Measurements from ENCODE around the gene PTCSC3.

The PTCSC3 gene

GRCh38 chr14:36176524-36176923, at the start of gene PTCSC3:
PTCSC3 (minus strand) TSS chr14:36176722.
- no peak for DNase-seq

GRCh38 chr14:36226164-36226563, 49.6 kb upstream of the PTCSC3 start:
- DNase-seq, result no peak

DNA sequence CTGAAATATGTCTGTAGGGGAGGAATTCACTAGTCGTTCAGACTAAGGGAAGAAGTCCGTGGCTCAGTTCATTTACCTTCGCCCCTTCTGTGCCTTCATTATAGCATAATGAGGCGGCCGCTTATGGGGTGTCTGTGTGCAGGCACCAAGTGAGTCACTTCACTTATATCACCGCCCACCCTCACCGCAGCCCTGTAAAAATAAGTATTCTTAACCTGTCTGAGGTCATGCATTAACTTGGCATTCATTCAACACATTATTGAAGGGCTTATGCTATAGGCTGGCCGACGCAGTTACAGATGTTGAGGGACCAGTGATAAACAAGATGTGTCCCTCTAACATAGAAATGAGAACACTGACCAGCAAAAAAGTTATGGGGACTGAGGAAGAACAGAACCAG, 47.7 kb upstream of the PTCSC3 start:
- no peak for DNase-seq

- DNase-seq, result no peak
These were observed 47.0 kb upstream of the PTCSC3 start for GRCh38 chr14:36223558-36223957.

GRCh38 chr14:36222952-36223468, 46.5 kb upstream of the PTCSC3 start:
- DNase-seq, result no peak

DNA sequence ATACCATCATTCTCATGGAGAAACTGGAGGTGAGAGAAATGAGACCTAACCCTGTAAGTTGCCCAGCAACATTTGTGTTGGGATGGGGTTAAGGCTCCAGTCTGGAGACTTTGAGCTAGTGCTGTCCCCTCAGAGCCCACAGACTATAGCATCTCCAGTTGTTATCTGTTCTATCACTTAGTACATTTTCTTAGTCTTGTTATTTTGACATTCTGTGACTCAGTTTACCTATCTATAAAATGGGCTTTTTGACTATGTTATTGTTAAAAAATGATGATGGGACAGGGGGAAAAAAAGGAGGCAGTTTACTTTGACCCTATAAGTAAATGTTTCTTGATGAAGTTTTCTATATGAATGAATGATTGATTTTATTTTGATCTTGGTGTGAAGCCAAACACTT, 45.8 kb upstream of the PTCSC3 start:
- no peak for DNase-seq

GRCh38 chr14:36221112-36221511, 44.6 kb upstream of the PTCSC3 start:
- no peak for DNase-seq

GRCh38 chr14:36217732-36218131, 41.2 kb upstream of the PTCSC3 start:
- DNase-seq, result no peak

- no peak for DNase-seq
These were observed 40.5 kb upstream of the PTCSC3 start for GRCh38 chr14:36217027-36217426.

DNA sequence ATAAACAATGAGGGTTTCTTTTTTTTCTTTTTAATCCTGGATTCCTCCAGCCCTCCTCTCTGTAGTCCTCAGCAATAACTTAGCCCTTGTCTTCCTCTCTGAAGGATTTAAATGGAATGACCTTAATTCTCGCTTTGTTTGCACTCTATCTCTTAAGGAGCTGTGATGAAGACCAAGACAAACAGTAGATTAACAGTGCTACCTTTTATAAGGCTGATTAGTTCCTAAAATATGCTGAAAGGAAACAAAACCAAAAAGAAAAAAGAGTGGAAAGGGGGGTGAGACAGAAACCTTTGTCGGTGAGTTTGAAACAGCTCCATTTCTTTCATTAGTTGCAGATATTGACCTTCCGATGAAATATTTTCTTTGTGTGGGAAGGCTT, 38.7 kb upstream of the PTCSC3 start:
- DNase-seq, result no peak

DNA sequence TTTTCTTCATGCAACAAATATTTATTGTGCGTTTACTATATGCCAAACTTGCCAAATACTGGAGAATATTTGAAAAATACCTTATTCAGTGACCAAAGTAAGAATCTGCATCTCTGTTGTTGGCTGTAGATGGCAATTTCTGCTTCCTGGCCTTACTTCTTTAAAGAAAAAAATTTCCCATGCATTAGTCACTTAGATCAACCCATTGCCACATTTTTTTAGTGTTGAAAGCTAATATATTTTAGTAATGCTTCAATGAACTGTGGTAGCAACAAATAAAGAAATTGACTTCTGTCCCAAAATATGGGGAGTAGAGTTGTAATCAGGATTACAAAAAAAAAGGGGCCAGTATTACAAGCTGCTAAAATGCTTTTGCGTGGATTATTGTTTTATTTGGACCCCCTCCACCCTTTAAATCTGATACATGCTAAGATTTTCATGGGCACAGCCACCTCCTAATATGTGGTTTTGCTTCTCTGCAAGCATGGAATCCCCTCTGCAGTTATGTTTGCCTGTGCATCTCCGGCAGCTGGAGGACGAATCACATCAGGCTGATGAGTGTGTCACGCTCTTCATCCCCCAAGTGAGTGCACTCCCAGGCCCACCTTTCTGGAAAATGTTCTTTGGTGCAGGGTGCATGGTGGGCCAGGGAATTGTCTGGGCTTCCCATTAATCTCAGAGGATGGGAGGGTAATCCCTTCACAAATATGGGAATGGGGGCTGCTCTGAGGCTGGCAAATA, 38.1 kb upstream of the PTCSC3 start:
- no peak for DNase-seq

DNA sequence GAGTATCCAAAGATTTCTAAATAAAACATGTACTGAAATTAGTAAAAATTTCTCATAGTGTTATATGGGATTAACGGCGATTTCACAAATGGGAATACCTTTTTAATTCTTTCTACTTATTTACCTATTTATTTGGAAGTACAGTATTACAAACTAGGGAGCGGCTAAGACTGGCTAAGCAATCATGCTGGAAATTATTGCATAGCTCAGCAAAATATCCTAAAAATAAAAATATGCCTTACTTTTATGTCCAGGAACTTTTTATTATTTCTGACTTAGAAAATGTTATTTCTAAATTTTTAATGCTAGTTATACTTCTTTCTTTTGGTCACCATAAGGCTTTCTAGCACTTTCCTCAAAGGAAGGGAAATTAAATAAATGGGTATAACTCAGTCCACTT, 36.5 kb upstream of the PTCSC3 start:
- DNase-seq, result no peak

DNA sequence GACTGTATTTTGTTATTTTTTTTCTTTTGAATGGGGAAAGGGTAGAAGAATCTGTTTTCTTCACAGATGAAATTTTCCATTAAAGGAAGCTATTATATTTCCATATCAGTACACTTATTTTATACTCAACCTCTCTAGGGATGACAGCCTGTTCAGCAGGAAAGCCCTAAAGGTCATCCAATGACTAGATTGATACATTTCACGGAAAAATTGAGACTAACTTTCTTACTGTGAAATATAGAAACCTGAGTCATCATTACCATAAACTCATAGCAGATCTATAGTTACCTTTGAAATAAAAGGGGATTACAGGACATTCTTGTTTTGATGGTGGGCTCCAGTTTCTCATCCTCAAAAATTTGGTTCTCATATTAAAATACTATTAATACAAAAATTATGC, 36.1 kb upstream of the PTCSC3 start:
- no peak for DNase-seq

DNA sequence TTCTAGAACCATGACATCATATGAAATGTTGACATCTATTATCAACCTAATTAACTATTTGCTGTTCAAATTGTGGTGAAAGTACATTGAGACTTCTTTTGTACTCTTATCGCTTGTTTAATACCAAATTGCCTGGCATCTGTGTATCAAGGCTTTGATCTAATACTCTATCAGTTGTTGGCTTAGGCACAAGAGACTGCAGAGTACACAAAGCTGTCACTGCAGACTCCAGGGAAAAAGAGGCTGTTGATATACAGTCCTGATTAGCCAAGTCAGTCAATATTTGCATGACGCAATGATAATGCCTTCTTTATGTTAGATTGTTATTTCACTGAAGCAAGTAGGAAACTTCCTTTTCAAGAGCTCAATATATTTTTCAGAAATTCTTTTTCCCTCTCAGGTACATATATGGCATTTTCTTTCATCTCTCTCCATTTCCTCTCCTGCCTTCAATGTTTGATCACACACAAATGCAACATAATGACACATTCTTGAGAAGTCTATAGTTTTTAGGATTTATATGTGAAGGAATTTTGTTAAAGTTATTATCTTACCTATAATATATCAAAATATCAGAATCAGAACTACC, 32.3 kb upstream of the PTCSC3 start:
- no peak for DNase-seq

DNA sequence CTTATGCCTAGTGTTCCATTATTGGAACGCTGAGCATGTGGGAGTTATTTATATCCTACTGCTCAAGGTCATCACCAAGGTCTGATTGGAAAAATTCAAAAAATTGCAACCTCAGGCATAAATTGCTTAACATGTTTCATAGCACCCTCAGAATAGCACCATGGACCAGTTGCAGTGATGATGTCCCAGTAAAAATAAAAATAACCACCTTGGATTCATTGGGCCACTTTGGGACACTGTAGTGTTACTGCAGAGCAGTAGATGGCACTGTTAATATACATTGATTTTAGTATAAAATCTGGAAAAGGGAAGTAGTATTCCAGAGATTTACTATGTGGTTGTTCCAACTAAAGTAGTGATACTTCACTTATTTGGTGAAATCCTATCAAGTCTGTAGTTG, 31.0 kb upstream of the PTCSC3 start:
- DNase-seq, result no peak

- DNase-seq, result no peak
These were observed 28.0 kb upstream of the PTCSC3 start for GRCh38 chr14:36204461-36205073.

DNA sequence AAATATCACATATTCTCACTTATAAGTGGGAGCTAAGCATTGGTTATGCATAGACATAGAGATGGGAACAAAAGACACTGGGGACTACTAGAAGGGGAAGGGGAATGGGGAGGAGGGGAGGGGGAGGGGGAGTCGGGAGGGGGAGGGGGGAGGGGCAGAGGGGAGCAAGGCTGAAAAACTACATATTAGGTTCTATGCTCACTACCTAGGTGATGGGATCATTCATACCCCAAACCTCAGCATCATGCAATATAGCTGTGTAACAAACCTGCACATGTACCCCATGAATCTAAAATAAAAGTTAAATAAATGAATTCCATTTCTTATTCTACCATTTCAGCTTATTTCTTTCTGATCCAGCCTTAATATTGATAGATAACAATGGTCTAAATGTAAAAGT, 21.9 kb upstream of the PTCSC3 start:
- DNase-seq, result no peak

GRCh38 chr14:36194663-36195062, 18.1 kb upstream of the PTCSC3 start:
- no peak for DNase-seq

DNA sequence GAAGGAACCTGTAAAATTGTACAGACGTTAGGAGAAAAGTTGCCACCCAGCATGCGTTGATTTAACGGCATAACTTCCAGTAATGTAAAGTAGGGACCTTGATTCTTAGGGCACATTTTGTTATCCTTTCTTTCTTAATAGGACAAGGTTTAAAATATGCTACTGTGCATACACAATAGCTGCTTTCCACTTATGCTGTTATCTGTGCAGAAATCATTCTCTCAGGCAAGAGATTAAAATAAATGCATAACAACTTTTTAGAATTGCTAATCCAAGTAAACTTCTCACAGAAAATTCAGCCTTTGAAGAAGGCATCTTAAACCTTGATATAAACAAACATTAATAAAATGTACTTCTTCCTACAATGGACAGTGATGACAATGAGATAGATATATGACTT, 16.0 kb upstream of the PTCSC3 start:
- DNase-seq, result no peak

- no peak for DNase-seq
These were observed 6.9 kb upstream of the PTCSC3 start for GRCh38 chr14:36183402-36183801.

- no peak for DNase-seq
These were observed 4.9 kb upstream of the PTCSC3 start for GRCh38 chr14:36181417-36181816.

DNA sequence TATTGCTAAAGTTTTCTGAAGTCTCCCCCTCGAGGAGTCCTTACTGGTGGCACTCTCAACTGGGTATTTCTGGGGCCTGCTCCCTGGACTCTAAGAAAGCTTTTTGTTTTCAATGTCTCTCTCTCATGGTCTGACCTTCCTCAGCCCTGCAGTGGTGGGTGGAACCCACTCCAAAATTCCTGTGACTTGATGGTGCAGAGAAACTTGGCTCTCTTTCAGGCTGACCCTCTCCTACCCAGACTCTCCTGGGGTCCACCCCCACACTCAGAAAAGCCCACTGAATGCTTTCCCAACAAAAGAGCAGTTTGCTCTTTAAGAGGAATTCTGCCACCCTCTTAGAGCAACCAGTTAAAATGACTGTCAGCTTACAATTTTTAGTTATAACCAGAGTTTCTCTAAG, 967 bp upstream of the PTCSC3 start:
- DNase-seq, result no peak

GRCh38 chr14:36174767-36175424, 1.6 kb downstream of the PTCSC3 start:
- no peak for DNase-seq

DNA sequence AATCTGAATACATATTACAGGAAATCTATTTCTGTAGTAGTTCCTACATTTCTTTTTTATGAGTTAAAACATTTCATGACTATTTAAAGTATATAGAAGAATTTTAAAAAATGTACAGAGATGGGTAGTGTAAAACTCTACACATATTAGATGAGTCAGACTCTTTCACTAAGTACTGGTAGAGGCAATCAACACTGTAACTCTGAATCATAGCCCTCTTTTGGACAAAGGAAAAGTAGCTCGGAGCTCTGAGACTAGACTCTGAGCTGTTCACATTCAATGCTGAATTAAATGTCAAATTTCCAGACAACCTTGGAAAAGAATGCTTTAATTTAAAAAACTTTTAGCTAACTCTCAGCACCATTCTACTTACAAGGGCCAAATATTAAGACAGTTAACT, 3.4 kb downstream of the PTCSC3 start:
- no peak for DNase-seq
